HG02884 (cell line): ENCODE measurements around the gene STAT6.

Experiments
- ATAC-seq: cut with Tn5 transposase; IDR thresholded peaks from one replicate; pipeline ENCODE4 v1.9.1; 2021; ENCODE audit warnings: mild to moderate bottlenecking, moderate library complexity; ENCODE audit not compliant: unreplicated experiment

Gene STAT6

DNA sequence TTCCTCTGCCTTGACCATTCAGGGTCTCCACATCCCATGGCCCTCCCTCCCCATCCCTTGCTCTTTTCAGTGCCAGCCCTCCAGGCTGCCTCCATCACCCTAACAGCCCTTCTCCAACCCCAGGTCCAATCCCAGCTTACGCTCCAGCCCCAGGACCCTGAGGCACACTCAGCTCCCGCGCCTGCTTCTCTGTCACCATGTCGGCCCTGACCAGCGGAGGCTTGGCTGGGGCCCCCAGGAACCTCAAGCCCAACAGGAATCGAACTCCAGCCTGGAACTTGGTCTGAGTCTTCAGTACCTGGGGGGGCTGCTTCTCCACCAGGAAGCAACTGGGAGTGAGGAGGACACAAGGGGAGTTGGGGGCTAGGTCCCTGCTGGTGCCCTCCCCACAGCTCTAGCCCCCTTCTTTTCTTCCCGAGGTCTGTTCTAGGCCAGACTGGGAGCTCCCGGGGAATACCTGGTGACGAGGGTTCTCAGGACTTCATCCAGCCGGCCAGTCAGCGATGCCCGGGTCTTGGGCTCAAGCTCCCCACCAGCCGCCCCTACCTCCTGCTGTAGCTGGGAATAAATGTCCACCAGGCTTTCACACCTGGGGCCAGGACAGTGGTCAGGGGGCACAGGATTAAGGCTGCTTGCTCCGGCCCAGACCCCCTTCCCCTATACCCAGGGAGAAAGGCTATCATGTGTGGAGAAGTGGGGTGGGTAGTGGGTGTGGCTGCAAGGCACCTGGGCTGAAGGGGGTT is 6.0 kb downstream of the STAT6 start:
- no peak for ATAC-seq

DNA sequence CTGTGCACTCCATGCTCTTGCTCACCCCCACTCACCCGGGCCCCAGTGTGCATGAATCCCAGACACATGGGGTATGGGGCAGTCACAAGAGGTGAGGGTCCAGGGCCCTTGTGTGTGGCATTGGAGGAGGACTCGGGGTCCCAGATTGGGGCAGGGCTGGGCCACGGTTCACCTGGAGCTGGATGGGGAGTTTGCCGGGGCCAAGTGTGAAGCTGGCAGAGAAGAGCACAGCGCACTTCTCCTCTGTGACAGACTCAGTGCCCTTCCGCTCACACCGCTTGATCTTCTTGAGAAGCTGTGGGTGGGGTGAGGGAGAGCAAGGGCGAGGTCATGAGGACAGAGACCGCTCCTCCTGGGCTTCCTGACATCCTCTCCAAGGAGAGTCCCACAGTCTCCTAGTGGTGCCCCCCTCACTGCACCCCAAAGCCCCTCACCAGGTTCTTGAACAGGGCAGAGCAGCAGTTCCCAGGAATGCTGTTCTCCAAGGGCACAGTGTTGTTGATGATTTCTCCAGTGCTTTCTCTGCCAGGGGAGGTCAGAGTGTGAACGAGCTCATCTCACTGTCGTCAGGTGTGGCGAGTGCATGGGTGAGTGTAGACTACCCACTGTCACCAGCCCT is 6.8 kb downstream of the STAT6 start:
- no peak for ATAC-seq

- ATAC-seq = no peak
Observed at GRCh38 chr12:57103856-57104255, 7.3 kb downstream of the STAT6 start.

- no peak for ATAC-seq
Observed at GRCh38 chr12:57101892-57102695, 9.1 kb downstream of the STAT6 start.

GRCh38 chr12:57099766-57100165 is 11.4 kb downstream of the STAT6 start:
- ATAC-seq = no peak

DNA sequence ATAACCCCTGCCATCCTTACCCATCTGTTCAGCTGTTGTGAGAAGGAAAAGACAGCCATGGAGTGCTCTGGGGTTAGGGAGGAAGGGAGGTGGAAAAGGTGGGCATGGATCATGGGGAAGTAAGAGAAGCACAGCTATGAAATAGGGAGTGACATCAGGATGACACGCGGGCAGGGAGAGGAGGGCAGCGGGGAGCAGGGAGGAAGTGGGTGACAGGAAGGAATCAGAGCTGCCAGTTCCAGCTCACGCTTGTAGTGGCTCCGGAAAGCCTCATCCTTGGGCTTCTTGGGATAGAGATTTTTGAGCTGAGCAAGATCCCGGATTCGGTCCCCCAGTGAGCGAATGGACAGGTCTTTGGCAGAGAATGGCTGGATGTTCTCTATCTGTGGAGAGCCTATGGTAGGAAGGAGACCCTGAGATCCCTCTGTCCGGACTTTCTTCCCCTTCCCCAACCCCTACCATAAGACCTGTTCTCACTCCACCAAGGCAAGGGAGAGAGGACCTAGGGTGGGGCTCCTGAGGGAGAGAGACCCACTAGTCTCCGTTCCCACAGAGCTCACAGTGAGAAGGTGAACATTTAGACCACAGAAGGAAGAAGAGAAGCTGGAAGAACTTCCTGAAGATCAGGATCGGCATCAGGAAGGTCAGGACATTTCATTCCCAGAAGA is 12.0 kb downstream of the STAT6 start:
- ATAC-seq = no peak

DNA sequence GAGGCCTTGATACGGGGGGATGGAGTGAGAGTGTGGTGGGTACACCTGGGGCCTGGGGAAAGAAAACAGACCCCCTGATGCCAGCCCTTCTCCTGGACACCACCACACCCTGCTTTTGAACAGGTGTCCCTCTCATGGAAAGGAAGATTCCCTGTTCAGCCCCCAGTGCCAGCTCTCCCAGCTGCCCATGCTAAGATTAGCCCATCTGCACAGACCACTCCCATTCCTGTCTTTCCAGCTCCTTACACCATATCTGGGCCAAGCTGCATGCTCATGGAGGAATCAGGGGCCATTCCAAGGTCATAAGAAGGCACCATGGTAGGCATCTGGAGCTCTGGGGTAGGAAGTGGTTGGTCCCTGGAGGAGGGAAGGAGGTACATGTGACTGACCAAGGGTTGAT is 12.6 kb downstream of the STAT6 start:
- ATAC-seq = no peak

DNA sequence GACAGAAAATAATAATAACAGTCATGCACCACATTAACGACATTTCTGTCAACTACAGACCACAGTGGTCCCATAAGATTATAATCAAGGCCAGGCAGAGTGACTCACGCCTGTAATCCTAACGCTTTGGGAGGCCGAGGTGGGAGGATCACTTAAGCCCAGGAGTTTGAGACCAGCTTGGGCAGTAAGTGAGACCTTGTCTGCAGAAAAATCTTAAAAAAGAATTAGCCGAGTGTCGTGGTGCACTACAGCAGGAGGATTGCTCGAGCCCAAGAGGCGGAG is 13.7 kb downstream of the STAT6 start:
- no peak for ATAC-seq

GRCh38 chr12:57096748-57097553 is 14.2 kb downstream of the STAT6 start:
- ATAC-seq = no peak

- no peak for ATAC-seq
Observed at GRCh38 chr12:57096099-57096572, 15.0 kb downstream of the STAT6 start.

DNA sequence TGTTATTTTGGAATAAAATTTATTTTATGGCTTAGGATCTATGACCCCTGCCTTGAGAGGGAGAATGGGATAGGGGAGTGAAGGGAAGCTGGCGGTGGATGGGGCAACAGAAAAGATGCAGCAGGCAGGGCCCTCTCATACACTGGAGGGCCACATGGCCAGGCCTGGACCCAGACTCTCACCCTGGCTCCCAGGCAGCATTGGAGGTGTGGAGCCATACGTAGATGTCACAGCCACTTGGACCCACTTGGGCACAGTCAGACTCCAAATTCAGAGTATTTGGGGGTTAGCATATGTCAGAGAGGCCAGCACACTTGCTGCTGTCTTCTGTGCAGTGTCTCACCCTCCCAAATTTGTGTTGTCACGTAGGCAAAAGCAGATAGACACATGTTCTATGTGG is 15.7 kb downstream of the STAT6 start:
- no peak for ATAC-seq

DNA sequence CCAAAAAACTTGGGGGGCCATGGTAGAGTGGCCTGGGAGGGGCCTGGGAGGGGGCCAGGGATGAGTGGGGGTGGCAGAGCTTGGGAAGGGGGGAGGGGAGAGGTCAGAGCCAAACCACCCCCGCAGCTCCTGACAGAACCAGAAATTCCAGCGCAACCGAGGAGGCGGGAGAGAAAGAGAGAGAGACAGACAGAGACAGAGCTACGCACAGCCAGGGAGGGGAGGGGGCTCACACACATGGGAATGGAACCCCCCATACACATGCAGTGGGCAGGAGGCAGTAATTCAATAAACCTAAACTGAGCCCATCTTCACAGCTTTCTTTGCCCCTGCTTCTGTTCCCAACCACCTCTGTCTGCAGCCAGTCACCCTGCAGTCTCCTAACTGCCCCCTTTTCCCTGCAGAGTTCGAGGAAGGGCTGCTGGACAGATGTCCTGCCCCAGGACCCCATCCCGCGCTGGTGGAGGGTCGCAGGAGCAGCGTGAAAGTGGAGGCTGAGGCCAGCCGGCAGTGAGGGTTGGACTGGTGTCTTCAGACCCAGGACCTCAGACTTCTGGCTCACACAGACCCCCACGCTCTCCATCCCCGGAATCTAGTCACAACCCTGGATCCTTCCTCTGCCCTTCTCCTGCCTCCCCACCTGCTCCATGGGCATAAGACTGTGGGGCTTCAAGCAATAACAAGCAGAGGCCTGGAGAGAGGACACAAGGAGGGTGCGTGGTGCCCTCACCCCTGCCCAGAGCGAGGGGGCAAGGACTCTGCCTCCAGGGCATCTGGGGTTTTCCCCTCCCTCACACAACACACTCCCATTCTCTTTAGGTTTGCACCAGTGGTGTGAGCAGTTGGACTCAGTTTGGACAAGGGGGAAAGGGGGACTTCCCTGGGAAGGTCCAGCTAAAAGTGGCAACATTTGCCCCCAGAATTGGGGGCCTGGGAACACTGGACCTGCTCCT is 16.7 kb downstream of the STAT6 start:
- no peak for ATAC-seq

GRCh38 chr12:57093415-57094207 is 17.6 kb downstream of the STAT6 start:
- ATAC-seq = no peak

- no peak for ATAC-seq
Observed at GRCh38 chr12:57092876-57093414, 18.2 kb downstream of the STAT6 start.

GRCh38 chr12:57092529-57092862 is 18.7 kb downstream of the STAT6 start:
- no peak for ATAC-seq

GRCh38 chr12:57091638-57092528 is 19.3 kb downstream of the STAT6 start:
- no peak for ATAC-seq

- no peak for ATAC-seq
Observed at GRCh38 chr12:57090924-57091637, 20.1 kb downstream of the STAT6 start.
